ENCODE measurements around the gene ABI3BP.
A peak's percentile ranks its signal among the peaks of the same experiment; 100 is the strongest.

ABI3BP gene

DNA sequence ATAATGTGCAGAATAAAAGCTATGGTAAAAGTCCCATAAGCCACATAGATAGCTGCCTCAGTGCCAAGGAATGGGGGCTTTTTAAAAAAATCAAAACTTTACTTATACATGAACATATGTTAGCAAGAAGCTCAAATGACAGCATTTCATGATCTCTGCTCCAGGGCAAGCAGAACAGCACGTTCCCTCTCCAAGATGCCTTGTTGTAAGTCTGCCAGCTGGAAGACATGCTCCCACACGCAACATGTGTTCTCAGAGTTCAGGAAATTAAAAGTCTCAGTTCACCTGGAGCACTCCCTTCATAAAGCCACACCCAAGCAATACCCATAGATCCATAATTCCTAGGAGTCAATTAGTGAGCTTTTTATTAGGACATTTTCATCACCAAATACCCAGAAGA, 52.2 kb downstream of the ABI3BP start:
- no peak for DNase-seq

DNA sequence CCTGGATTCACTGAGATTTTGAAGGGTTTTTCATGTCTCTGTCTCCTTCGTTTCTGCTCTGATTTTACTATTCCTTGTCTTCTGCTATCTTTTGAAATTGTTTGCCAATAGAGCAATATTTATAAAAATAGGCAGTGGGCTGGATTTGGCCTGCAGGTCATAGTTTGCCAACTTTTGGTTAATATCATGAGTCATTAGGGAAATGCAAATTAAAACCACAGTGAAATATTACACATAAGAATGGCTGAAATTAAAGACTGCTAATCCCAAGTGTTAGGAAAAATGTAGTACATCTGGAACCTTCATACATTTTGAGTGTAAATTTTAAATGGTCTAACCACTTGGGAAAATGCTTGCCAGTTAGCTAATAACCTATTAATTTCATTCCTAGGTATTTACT, 56.3 kb downstream of the ABI3BP start:
- DNase-seq, result no peak

DNA sequence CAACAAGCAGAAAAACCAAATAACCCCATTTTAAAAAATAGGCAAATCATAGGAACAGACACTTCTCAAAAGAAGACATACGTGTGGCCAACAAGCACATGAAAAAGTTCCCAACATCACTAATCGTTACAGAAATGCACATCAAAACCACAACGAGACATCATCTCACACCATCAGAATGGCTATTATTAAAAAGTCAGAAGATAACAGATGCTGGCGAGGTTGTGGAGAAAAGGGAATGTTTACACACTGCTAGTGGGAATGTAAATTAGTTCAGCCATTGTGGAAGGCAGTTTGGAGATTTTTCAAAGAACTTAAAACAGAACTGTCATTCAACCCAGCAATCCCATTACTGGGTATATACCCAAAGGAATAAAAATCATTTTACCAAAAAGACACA, 60.7 kb downstream of the ABI3BP start:
- DNase-seq, result no peak

DNA sequence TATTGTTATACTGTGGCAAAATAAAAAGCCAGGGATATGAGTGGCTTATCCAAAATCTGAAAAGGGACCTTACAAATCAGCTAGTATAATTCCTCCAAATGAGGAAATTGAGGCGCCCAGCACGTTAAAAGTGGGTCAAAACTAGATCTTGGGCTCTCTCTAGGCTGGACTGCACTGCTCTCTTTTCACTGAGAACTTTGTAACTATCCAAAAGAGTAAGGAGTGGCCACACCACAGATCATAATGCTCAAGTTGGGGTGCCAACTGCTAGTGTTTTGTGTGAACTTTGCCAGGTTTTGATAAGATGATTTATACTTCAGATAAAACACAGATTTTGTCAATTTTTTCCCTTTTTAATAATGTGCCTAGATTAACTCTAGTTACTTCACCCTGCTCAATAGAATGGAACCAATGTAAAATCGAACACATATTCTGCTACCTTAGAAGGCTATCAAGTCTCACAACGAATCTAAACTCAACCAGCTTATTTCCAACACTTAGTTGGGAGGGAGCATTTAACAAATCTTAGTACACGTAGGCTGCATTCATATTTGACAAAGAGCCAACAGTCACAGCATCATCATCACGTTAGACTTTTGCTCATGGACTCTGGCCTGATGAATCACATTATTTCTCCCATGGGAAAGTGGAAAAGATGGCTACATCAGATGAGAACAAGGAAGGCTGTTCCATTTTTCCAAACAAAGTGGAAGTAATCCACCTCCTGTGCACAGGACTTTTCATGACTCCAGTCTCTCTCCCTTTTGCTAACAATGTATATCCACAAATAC, 64.4 kb downstream of the ABI3BP start:
- DNase-seq, result no peak

DNA sequence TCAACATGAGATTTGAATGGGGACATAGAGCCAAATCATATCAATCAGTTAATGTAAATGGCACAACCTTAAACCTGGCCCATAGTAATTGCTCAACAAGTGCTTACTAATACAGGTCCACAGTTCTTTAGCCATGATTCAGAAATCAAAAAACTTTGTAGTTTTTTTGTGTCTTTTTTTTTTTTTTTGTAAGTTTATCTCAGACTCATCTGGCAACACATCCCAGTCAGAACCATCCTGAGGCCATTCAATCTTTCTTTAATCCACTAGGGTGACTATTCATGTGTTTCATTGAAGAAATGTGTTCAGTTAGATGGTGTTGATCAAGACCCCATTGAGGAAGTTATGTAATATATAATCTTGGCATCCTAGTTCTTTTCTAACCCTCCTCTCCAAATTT, 65.4 kb downstream of the ABI3BP start:
- no peak for DNase-seq

DNA sequence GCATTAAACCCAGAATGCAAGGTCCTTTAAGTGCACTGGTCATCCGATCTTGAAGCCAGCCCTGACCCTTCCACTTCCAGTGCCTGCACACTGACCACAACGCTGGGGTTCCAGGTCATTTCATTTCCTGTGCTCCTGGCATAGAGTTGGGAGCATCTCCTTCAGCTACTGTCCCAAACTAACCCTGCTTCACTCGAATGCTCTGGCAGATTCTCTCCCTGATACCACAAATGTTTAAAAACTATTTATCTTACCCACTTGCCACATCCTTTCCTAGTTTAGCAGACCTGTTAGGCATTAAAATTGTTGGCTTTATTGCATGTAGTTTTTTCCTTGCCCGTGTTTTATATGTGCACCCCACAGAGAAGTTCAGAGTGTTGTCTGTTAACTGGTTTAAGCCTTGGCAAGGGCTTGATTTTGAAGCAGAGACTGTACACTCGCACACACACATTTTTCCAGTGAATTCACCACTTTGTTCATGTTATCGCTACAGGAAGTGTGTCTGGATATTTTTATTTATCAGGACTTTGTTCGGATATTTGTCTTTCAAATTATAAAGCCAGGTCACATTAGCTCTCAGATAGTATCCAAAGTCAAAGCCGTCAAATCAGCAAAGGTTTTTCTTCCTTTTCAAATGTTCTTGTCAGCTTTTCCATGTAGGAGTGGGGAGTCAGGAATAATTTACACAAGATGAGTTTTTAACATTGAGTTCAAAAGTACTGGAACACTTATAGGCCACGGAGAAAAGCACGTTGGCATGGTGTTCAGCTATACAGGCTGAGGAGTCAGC, 77.3 kb downstream of the ABI3BP start:
- DNase-seq, result no peak

DNA sequence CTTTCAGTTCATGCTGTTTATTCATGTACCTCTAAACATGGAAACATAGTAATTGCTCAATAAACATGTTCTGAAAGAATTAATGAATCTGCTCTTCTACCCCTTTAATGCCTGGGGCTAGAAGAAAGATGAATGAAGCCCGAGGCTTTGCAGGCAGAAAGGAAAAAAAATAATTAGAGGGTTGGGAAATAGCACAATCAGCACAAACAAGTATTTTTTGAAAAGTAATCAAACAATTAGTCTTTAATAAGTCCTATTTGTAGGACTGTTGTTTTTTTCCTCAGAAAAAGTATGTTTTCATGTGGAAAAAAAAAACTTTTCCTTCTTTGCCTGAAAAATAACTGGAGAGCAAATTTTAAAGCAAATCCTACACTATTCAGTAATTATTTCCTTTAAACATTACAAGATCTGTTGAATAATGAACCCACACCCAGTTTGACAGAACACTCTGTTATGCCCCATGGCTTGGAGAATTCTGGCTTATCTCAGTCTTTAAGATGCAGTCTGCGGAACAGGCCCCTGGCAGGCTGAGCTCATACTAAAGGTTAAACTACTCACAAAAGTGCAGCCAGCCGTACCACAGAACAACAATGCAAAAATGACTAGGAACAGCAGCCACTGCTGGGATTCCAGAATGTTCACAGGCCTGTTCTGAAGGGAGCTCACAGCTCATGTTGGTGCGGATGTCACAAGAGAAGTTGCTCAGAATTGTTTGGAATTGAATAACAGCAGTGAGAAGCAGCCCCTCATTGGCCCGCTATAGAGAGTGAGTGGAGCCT, 79.2 kb downstream of the ABI3BP start:
- DNase-seq, result no peak

DNA sequence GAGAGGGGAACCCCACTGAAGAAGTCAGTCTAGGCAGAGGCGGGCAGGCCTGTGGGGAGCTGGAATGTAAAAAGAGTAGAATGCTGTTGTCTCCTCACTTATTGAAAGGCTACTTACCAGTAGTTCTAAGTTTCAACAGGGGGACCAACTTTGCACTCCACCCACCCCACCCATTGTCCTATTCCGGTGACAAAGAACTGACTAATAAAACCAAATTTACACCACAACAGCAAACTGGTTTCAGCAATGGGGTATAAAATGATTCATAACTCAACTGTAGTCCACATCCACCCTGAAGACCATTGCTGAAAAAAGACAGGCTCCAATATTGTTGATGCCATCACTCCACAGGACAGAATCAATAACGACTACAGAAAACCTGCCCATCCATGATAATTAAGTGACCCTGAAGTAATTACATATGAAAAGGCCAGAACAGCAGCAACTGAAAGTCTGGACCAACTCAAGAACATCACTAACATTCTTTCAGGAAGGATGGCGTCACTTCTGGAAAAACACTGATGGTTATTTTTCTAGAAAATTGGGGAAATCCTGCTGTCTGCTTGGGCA, 80.2 kb downstream of the ABI3BP start:
- DNase-seq, result no peak

DNA sequence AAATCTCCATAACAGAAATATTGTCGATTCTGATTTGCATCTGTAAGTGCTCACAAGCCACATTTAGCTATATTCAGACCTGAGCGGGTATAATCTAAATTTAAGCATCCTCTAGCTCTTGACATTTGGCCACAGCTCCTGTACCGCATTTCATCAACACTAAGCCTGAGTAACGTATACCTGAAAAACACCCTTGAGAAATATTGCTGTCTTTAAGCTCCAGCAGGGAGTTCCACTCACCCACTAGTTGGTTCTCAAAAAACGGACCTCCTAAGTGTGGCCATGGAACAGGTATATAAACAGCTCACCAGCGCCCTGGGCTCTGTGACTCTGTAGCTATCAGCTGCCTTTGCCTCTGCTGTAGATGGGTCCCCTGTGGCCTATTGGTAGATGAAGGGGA, 80.7 kb downstream of the ABI3BP start:
- DNase-seq, result no peak

DNA sequence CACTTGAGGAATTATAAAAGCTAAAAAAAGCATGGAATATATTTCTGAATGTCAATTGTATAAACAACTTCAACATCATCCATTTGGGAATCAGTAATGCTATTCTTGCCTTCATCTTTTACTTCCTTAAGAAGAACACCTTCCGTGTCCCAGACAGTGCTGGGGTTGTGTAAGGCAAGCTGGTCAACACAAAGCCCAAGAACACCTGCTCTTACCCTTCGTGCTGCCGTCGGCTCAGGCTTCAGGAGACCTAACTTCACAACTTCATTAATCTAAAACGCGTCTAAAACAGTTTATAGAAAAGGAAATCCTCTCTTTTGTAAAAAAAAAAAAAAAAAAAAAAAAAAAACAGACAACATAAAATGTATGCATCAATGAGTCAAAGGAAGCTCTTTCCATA, 81.3 kb downstream of the ABI3BP start:
- DNase-seq, result no peak

DNA sequence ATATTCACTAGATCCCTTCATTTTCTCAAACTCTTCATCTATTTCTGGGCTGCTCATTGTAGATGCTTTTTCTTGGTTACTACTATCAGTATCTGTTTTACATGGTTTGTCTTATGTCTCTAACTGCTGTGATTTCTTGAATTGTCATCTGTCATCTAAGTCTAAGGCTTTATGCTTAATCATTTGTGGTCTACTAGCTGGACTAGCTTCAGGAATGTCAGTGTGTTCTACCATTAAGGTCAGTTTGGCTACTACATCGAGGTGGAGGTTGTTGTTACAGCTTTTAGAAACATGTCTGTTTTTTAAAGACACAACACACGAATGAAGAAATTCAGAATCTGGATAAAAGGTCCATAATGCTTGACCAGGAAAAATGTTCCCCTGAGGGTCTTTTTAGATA, 82.2 kb downstream of the ABI3BP start:
- no peak for DNase-seq

DNA sequence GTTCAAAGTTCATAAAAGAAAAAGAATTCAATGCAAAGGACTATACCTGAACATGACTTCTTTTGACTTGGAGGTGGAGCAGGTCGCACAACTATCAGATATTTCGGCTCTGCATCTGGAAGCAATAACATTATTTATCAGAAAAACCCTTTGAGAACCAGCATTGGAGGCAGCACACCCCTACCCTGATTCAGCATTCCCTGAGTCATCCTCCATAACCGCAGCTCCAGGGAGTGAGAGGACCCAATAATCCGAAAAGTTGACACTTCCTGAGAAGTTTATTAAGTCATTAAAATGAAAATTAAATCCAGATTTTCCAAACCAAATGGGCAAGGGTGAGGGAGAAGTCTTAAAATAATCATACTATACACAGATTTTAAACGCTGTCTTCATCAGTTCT, 90.6 kb downstream of the ABI3BP start:
- no peak for DNase-seq

DNA sequence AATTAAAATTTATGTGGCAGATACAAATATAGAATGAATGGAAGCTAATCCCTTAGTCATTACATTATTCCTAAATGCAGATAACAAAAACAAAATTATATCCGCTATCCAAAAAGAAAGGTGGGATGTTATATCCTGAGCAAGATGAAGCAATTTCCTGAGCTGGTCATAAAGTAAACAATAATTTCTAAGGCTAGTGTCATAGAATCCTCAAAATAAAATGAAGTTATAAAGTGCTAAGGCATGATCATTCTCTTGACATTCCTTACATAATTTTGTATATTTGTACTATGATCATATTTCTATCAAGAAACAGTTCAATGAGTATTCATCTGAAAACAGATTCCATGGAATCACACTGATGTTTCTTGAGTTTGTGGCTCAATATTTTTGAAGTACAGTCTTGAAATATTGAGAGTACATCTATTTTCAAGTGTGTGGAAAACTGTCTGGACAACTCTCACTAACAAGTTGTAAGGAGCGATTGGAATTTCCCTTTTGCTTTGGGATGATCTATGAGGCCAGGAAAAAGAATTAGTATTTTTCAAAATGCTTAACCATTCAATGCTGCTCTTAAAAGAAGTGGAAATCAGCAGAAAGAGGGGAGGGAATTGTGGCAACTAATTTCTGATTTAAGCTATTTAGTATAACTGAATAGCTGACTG, 92.4 kb downstream of the ABI3BP start:
- no peak for DNase-seq

DNA sequence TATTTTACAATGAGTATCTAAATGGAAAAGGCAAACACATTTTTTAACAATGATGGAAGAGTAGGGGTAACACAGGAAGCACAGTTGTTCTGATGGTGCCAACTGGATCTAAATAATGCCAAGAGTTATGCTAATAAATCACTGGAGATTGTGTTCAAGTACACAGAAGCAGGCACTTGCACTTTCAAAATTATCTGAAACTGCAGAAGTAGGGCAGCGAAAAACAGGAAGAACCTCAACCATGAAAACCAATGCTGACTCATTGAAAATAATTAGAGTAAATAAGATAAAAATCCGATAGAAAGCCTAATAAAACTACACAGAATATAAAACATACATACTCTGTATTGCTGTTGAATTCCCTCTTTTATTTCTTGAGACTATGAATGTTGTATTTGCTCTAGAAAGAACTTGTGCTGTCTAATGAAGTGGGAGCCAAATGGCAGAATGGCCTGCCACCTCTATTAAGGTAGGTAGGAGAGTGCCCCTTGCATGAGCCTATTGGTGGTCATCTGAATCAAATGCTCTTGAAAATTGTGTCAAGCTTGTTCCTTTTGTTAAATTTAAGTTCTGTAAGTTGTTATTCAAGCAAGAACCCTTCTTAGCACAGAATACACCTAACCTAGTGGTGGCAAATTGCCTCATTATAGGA, 93.7 kb downstream of the ABI3BP start:
- DNase-seq, result peak; percentile 3

DNA sequence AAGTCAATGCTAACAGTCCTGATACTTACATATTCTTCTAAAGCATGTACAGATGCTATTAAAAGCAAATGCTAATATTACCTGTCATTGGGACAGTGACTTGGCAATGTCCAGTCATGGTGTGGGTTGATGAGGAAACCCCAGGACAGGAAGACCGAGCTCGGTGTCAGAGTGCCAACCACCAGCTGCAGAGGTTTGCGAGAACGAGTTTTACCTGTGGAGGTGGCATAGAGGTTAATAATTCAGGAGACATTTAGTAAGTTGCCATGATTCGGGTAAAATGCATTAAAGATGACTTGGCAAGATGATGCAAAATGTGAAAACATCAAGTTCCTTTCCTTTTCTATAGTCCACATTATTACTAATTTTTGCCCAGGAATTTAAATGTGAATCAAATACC, 94.5 kb downstream of the ABI3BP start:
- no peak for DNase-seq

DNA sequence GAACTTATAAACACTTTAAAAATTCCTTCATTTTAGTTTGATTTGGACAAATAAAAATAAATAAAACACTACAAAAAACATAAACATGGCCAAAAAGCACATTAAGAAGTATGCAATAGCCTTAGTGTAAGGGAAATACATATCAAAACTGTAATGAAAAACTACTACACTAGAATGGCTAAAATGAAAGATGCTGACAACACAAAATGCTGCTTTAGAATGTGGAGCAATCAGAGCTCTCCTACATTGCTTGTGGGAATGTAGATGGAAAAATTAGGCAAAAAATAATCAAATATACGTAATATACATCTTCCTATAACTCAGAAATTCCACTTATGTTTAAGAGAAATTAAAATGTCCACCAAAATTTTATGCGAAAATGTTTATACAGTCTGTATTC, 96.2 kb downstream of the ABI3BP start:
- DNase-seq, result no peak

DNA sequence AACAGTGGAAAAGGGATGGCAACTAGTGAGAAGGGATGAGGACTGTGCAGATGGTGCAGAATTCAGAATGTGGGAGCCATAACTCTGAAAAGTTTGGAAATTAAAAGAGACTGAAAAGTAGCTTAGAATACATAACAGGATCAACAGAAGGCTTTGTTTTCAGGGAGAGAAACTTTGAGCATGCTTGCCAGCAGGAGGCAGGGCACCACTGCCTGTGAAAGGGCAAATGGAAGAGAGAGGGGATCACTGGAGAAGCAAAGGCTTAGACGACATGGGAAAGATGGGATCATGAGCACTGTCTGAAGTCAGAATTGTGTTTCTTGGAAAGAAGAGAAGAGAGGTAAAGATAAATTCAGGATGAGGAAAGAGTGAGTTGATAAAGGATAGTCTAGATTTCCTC, 99.6 kb downstream of the ABI3BP start:
- DNase-seq, result no peak

DNA sequence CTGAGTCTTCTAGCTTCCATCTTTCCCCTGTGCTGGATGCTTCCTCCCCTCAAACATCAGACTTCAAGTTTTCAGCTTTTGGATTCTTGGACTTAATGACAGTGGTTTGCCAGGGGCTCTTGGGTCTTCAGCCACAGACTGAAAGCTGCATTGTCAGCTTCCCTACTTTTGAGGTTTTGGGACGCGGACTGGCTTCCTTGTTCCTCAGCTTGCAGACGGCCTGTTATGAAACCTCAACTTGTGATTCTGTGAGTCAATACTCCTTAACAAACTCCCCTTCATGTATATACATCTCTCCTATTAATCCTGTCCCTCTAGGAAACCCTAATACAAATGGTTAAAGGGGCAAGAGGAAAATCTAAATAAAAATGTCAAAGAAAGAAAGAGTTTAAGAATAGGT, 100.1 kb downstream of the ABI3BP start:
- DNase-seq, result no peak

DNA sequence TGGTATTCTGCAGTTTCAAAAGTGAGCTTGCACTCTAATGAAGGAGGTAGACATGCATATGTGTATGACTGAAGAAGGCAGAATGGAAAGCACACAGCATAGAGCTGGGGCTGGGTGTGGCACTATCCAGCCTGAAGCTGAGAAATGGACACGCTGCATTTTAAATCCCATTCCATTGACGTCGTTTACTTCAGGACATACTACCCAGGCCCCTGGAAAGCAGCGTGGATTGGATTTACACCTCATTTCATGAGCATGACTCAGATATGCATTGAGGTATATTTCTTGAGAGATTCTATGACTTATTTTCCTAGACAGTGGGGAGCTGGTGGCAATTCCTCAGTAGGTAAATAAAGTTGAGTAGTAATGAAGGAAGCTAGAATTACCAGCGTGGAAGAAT, 101.4 kb downstream of the ABI3BP start:
- DNase-seq, result no peak

DNA sequence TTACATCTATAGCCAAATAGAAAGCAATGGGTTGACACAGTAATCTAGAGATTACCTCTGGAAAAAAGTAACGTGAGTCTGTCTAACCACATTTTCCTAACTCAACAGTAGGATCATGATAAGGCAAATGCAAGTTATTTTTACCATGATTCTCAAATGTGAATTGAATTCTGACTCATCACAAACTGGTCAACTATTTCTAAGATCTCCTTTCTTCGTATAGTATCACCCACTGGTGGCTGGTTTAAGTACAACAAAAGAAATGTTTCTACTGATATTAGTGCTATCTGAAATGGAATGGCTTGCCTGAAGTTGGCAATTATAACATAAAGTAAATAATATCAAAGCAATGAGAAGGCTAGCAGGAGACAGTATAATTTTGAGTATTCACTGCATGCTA, 102.2 kb downstream of the ABI3BP start:
- peak; percentile 49 for DNase-seq

DNA sequence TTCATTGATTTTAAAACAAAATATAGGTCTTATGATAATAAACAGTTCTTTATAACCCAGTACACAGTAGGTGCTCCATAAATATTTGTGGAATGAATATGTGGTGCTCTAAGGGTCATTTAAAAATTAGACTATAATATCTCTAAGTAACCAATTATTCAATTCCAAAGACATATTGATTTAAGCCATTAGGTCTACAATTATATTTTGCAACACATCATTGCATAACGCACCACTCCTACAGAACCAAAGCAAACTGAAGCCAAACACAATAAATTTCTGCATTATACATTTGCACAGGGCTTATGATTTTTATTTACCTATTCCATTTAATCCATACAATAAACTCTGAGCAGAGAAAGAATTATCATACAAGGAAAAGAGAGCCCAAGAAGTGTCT, 104.3 kb downstream of the ABI3BP start:
- no peak for DNase-seq

DNA sequence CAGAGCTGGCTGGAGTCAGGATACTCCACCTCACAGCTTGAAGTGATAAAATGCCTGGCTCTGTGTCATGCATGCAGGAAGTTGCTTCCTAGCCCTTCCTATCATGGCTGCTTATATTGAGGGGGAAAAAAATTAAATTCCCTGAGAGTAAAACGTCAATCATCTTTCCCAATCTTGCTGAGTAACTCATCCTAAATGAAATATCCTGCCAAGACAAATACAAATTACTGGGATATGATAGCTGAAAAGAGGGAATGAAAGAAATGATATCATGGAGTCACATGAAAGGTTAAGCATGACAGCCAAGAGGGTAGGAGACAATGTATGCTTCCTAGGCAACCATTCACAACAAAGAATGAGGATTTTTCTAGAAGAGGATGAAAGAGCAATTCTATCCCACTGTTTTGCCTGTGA, 110.6 kb downstream of the ABI3BP start:
- DNase-seq, result no peak

Data from hematopoietic multipotent progenitor cell treated with erythropoietin and hydrocortisone succinate and interleukin-3 and kit ligand, for 8 days (in vitro differentiated cells).